K562 (cell line): Measurements from ENCODE around the gene KIRREL1. TPM values are rescaled to one million over a fixed set of nuclear protein-coding genes. Genes with fewer than 3 reads are reported as not detected.

Experiments used
- ATAC-seq: fragments of 200-7000 bp; cut with Tn5 transposase; 3 replicates; pipeline ENCODE4 v1.9.1; 2020; ENCODE audit warnings: moderate library complexity
- BruUV-seq: library from RNA; stranded (reverse); fragments of 400-500 nt; replicated peaks from 2 replicates; lab custom pipeline; 2021; lab: Mats Ljungman, UMichigan
- CTCF ChIA-PET: fragments of 300-600 bp; formaldehyde crosslinking; extraction: SDS; loops from one replicate; lab custom pipeline; 2021; ENCODE audit warnings: low intra/inter-chr PET ratio; lab: Yijun Ruan, JAX
- POLR2A ChIA-PET: fragments of 300-600, 350-650 bp; sonication (Branson Sonifier 250); formaldehyde crosslinking; extraction: SDS; loops from one replicate; lab custom pipeline; 2021; ENCODE audit warnings: antibody characterized with exemption, inconsistent platforms; lab: Yijun Ruan, JAX
- DNase-seq, 4 experiments: peaks; one replicate each; pipeline versions ENCODE4 v3.0.0 to v3.0.0-alpha.2; 2011 to 2018; ENCODE audit warnings: low spot score in 3 of 4, mixed read lengths in 3 of 4; ENCODE audit errors: extremely low read depth in 1 of 4
- FAIRE-seq: peaks from 2 replicates; lab custom pipeline; 2011; peaks lifted over from hg19 to GRCh38; lab: Jason Lieb, UNC
- H2AFZ ChIP-seq: 2 replicates; pipeline ENCODE4 v1.6.0; 2011; ENCODE audit warnings: low read depth, low read length, control low read depth, inconsistent platforms
- H3K27ac ChIP-seq: fragments of 200-600 bp; 3 replicates; pipeline ENCODE4 v1.8.0; 2011; ENCODE audit warnings: low read depth, mild to moderate bottlenecking, control low read depth, inconsistent platforms, low read length, moderate library complexity, mixed read lengths; ENCODE audit errors: extremely low read depth
- H3K27me3 ChIP-seq, 2 experiments: fragments of 300-600 bp in 1 of 2; 2 replicates in 1 of 2; 3 replicates in 1 of 2; pipeline versions ENCODE4 v1.6.0 to v1.8.0; 2011; ENCODE audit warnings: inconsistent platforms in 2 of 2, low read length in 2 of 2, mild to moderate bottlenecking in 1 of 2, mixed read lengths in 1 of 2, moderate library complexity in 1 of 2; ENCODE audit not compliant: control insufficient read depth in 2 of 2, insufficient read depth in 2 of 2
- H3K36me3 ChIP-seq: fragments of 300-600 bp; 3 replicates; pipeline ENCODE4 v1.8.0; 2011; ENCODE audit warnings: mild to moderate bottlenecking, low read length, inconsistent platforms; ENCODE audit not compliant: control insufficient read depth, insufficient read depth
- H3K4me1 ChIP-seq, 2 experiments: fragments of 200-600 bp in 1 of 2; replicated peaks in 1 of 2; 2 replicates in 1 of 2; 3 replicates in 1 of 2; pipeline versions ENCODE4 v1.5.1 to v1.8.0; 2011; ENCODE audit warnings: inconsistent platforms in 2 of 2, low read length in 2 of 2, mild to moderate bottlenecking in 1 of 2, mixed read lengths in 1 of 2, moderate library complexity in 1 of 2; ENCODE audit not compliant: control insufficient read depth in 2 of 2, insufficient read depth in 2 of 2
- H3K4me2 ChIP-seq: 2 replicates; pipeline ENCODE4 v1.6.1; 2011; ENCODE audit warnings: low read length, control low read depth, inconsistent platforms, mixed read lengths; ENCODE audit not compliant: insufficient read depth
- H3K4me3 ChIP-seq: fragments of 200-600 bp; sonication (generic), shearing (Covaris generic); 2 replicates; pipeline ENCODE4 v1.5.1; 2016; ENCODE audit warnings: control low read depth, inconsistent platforms
- H3K79me2 ChIP-seq: fragments of 200-600 bp; 3 replicates; pipeline ENCODE4 v1.8.0; 2011; ENCODE audit warnings: low read length, inconsistent platforms; ENCODE audit not compliant: control insufficient read depth, insufficient read depth
- H3K9ac ChIP-seq, 2 experiments: 2 replicates each; pipeline versions ENCODE4 v1.6.0 to v1.6.1; 2011; ENCODE audit warnings: low read depth in 2 of 2, low read length in 2 of 2, control low read depth in 1 of 2, inconsistent platforms in 1 of 2, mild to moderate bottlenecking in 1 of 2, mixed read lengths in 1 of 2; ENCODE audit not compliant: insufficient read depth in 1 of 2
- H3K9me1 ChIP-seq: one replicate; pipeline ENCODE4 v1.6.0; 2011; ENCODE audit warnings: inconsistent platforms, mild to moderate bottlenecking, low read length, moderate library complexity; ENCODE audit not compliant: control insufficient read depth, insufficient read depth
- H3K9me3 ChIP-seq: replicated peaks from 2 replicates; pipeline ENCODE4 v1.5.1; 2011; ENCODE audit warnings: low read depth, low read length, inconsistent platforms; ENCODE audit not compliant: control insufficient read depth, insufficient read depth
- H4K20me1 ChIP-seq: replicated peaks from 2 replicates; pipeline ENCODE4 v1.6.1; 2011; ENCODE audit warnings: low read length, inconsistent platforms, mixed read lengths; ENCODE audit not compliant: control insufficient read depth, insufficient read depth
- CBFB ChIP-seq: sonication (generic); formaldehyde crosslinking; IDR thresholded peaks from 2 replicates; pipeline ENCODE4 v1.4.0; 2020; ENCODE audit warnings: mild to moderate bottlenecking, missing genetic modification reagents
- CLOCK ChIP-seq: fragments of 250-450 bp; sonication (Bioruptor Pico); IDR thresholded peaks from 2 replicates; pipeline ENCODE4 v1.4.0; 2020; ENCODE audit warnings: mild to moderate bottlenecking, moderate library complexity, borderline replicate concordance
- MEF2A ChIP-seq: IDR thresholded peaks from 2 replicates; pipeline ENCODE4 v1.6.1; 2011; ENCODE audit warnings: low read depth, mild to moderate bottlenecking, low read length, moderate library complexity; ENCODE audit not compliant: control insufficient read depth
- PCBP1 ChIP-seq: fragments of 200-400 bp; formaldehyde crosslinking; IDR thresholded peaks from 2 replicates; pipeline ENCODE4 v1.6.1; 2018; ENCODE audit warnings: mild to moderate bottlenecking, low read depth, low read length; ENCODE audit not compliant: poor library complexity, severe bottlenecking
- POLR3A ChIP-seq: IDR thresholded peaks from 2 replicates; pipeline ENCODE4 v1.6.1; 2011; ENCODE audit warnings: borderline replicate concordance, mild to moderate bottlenecking, moderate library complexity; ENCODE audit not compliant: insufficient read length, insufficient read depth; ENCODE audit errors: extremely low read depth
- TAF7 ChIP-seq: fragments of 450-650 bp; IDR thresholded peaks from 2 replicates; pipeline ENCODE4 v1.6.1; 2016; ENCODE audit warnings: missing genetic modification characterization, missing compliant biosample characterization
- ZNF551 ChIP-seq: fragments of 250-450 bp; sonication (Bioruptor Pico); IDR thresholded peaks from 2 replicates; pipeline ENCODE4 v1.5.0; 2021; ENCODE audit warnings: mild to moderate bottlenecking, moderate library complexity
- in situ Hi-C: fragments of 300-500 bp; cut with MboI; formaldehyde crosslinking; loops from 4 replicates; pipeline ENCODE4 v1.15.0; 2018; ENCODE audit warnings: inconsistent platforms, mixed read lengths
- intact Hi-C: fragments of 100-400 bp; cut with micrococcal nuclease; formaldehyde crosslinking; loops from 2 replicates; pipeline ENCODE4 v1.14.2; 2022
- polyA plus RNA-seq, 8 experiments: library from polyadenylated mRNA; depleted of rRNA in 4 of 8; stranded (reverse) in 5 of 8; unstranded in 3 of 8; fragments of >200 nt; fragmentation: Nextera tagmentation in 2 of 8; fragmentation: Illumina TruSeq in 1 of 8; extraction: Ambion mirVana in 2 of 8; extraction: Trizol in 1 of 8; gene quantifications; 2 replicates each; pipeline versions ENCODE4 v1.2.1 to v1.2.3, GENCODE V29; 2011 to 2014; ENCODE audit warnings: inconsistent platforms in 1 of 8, missing spikeins in 1 of 8
- total RNA-seq, 7 experiments: library from RNA; depleted of rRNA in 6 of 7; stranded (reverse); fragments of >200 nt in 6 of 7; fragmentation: Illumina TruSeq in 2 of 7; extraction: Trizol in 2 of 7; gene quantifications; 2 replicates each; pipeline versions ENCODE4 v1.2.1 to v1.2.3, GENCODE V29; 2011 to 2021; ENCODE audit warnings: low replicate concordance in 1 of 7

The KIRREL1 gene
- total and polyA plus RNA-seq, 9 of the 15 experiments (the other 6 are each of a cell fraction or from before 2014, with no cell fraction given) = under 0.01 to 0.22 (median 0.03) TPM; not detected in 3

GRCh38 chr1:158145173-158145719, 151.8 kb downstream of the KIRREL1 start:
- ChIA-PET CTCF (no interaction called here), POLR2A (interaction anchor here (0.7 kb wide), 1 partner anchor 19 kb away, joined by 3 read pairs; no protein-coding TSS in a partner anchor)
- ATAC-seq = no peak
- Histone ChIP-seq H3K9me3 (no peaks in the 10 kb centered on the region), H4K20me1 (no peaks in the 10 kb centered on the region), H3K36me3 (no peaks in the 10 kb centered on the region), H3K79me2 (no peaks in the 10 kb centered on the region), H3K4me2 (no peak overlapping the region), H3K4me3 (no peak overlapping the region), H3K9ac (no peak overlapping the region), H3K27ac (no peak overlapping the region), H3K9me1 (peaks cover 3% of the 10 kb centered on the region), H3K27me3 (no peaks in the 10 kb centered on the region), H3K4me1 (peaks cover 11 to 17% of the 10 kb centered on the region in 2 experiments; a peak in 4 of 5 replicates), H2AFZ (no peak overlapping the region)
- no peak for DNase-seq
- FAIRE-seq = no peak
- intact Hi-C loops = no loop called here
- no TSS peak for BruUV-seq
- in situ Hi-C loops = no loop called here
- TF ChIP-seq CLOCK (CRISPR knock-in tag) = no peak
- TF ChIP-seq TAF7 (tag) = no peak
- no peak for TF ChIP-seq MEF2A
- TF ChIP-seq ZNF551 = no peak
- no peak for TF ChIP-seq PCBP1
- TF ChIP-seq CBFB (CRISPR knock-in tag) = no peak
- TF ChIP-seq POLR3A = no peak
